ENCODE data around the gene SPECC1.

- TF ChIP-seq, protein P1, sequence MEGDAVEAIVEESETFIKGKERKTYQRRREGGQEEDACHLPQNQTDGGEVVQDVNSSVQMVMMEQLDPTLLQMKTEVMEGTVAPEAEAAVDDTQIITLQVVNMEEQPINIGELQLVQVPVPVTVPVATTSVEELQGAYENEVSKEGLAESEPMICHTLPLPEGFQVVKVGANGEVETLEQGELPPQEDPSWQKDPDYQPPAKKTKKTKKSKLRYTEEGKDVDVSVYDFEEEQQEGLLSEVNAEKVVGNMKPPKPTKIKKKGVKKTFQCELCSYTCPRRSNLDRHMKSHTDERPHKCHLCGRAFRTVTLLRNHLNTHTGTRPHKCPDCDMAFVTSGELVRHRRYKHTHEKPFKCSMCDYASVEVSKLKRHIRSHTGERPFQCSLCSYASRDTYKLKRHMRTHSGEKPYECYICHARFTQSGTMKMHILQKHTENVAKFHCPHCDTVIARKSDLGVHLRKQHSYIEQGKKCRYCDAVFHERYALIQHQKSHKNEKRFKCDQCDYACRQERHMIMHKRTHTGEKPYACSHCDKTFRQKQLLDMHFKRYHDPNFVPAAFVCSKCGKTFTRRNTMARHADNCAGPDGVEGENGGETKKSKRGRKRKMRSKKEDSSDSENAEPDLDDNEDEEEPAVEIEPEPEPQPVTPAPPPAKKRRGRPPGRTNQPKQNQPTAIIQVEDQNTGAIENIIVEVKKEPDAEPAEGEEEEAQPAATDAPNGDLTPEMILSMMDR (IDR thresholded peaks at IDR 0.05) = no peak
- TF ChIP-seq POLR2A (IDR thresholded peaks at IDR 0.05) = no peak
These were observed 193.0 kb downstream of the SPECC1 start for GRCh38 chr17:20202141-20202621.

Measured in right lobe of liver (tissue), 4 donors.